ENCODE measurements around the gene OR6S1.
"Not testable (repeated sequence)": the region's sequence is repeated elsewhere in the genome, so short reads cannot be mapped to it uniquely, and the experiment has no call there.

The OR6S1 gene

DNA sequence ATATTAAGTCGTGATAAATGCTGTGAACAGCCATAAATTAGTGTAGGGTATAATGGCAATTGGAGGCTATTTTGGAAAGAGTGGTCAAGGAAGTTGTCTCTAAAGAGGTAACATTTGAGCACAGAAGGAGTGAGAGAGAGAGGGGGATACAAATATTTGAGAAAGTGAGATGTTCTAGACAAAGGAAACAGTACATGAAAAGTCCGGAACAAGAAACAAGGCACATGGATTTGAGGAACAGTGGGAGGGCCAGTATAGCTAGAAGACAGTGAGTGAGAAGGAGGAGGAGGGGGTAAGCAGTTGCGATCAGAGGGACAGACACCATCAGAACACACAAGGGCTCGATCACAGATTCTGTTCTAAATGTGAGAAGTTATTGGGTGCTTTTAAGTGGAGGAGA, 30.2 kb downstream of the OR6S1 start:
- no peak for DNase-seq (ENCODE audit: low read depth in 2 of 3, low spot score in 2 of 3)

DNA sequence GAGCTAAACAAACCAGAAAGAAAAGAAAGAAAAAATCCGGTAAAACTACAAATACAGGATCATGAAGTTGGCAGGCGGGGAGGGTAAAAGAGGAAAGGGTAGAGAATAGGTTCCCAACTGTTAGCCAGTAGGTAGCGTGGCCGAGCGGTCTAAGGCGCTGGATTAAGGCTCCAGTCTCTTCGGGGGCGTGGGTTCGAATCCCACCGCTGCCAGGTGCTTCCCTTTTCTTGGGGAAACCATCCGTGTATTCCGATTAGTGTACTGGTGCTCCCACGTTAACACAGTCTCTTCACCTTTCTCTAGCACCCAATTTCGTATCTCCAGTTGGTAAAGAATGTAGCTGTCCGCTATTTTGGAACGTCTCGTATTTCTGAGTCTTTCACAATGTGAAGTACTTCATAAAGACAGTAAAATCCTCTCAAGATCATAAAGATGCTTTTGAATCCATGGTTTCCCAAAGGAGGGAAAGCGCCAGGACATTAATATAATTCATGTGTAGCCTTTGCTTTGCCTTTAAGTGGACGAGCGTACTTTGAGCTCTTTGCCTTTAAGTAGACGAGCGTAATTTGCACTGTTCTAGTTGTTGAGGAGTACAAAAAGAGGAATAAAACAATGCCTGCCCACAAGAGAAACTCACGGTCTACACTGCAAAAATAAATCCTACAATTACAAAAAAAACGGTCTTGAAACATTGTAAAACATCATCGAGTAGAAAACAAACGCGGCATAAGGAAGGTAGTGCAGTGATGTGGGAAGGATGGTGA, 31.3 kb downstream of the OR6S1 start:
- DNase-seq (ENCODE audit: low read depth in 2 of 3, low spot score in 2 of 3), result peak; percentile 61 to 83 (median 70)

DNA sequence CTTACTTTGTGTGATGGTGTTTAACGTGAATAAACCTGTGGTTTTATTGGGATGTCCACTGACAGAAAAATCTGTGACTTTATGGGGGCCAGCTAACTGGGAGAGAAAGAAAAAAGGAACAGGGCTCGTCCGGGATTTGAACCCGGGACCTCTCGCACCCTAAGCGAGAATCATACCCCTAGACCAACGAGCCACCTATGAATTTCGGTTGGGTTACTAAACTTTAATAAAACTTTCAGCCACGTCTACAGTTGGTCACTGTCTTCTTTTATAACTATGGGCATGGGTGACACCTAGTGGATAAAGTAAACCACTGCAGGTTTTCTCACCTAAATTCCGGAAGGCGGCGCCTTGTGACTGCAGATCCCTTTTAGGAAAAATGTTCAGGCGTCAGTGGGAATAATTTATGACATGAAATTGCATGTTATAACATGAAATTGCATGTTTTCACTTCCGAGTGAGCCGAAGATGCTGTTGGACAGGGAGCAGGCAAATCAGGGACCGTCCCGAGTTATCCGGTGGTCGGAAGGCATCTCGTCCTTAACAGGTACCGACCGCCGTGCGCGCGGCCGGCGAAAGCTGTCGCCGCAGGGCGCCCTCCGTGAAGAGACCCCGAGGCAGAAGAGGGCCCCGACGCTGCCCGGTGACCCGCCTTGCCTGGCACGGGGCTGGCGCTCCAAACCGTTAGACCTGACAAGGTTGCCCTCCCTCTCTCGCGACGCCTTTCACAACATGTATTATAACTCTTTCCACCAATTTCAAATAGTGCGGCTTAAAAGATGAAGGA, 32.1 kb downstream of the OR6S1 start:
- DNase-seq (ENCODE audit: low read depth in 2 of 3, low spot score in 2 of 3), result peak in 1 of 3 experiments; percentile 69

DNA sequence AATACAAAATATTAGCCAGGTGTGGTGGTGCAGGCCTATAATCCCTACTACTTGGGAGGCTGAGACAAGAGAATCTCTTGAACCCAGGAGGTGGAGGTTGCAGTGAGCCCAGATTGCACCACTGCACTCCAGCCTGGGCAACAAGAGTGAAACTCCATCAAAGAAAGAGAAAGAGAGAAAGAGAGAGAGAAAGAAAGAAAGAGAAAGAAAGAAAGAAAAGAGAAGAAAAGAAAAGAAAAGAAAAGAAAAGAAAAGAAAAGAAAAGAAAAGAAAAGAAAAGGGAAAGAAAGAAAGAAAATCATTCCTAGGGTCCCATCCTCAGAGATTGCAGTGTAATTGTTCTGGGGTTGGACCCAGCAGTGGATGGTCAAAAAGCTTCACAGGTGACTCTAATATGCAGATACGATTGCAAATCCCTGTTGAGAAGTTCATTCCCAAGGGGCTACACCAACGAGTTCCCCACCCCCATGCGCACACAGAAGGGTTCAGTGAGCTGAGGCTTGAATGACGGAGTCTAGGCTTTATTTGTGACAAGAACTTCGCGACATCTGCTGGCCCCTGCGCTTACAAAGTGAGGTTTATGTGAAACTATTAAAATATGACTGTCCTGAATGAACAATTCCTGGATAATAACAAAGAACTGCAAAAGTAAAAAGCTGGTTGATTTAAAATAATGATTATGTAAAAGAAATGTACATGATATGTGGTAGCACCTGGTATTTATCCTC, 32.9 kb downstream of the OR6S1 start:
- DNase-seq (ENCODE audit: low read depth in 2 of 3, low spot score in 2 of 3), result no peak

DNA sequence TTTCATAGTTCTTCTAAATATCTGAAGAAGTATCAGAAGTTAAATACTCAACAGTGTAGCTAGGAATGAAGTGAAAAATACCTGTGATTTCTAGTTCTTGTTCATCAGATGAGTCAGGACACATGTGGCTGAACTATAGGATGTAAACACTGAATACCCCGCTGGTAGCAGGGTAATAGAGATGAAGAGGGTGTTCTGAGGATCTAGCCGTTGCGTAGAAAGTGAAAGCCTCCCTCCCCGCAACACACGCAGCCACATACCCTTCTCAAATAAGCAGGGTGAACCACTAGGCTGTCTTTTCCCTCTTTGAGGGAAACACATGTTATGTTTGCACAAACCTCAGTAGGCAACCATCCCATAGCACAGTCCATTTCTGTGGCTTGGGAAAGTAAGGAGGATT, 33.9 kb downstream of the OR6S1 start:
- DNase-seq (ENCODE audit: low read depth in 2 of 3, low spot score in 2 of 3), result no peak

DNA sequence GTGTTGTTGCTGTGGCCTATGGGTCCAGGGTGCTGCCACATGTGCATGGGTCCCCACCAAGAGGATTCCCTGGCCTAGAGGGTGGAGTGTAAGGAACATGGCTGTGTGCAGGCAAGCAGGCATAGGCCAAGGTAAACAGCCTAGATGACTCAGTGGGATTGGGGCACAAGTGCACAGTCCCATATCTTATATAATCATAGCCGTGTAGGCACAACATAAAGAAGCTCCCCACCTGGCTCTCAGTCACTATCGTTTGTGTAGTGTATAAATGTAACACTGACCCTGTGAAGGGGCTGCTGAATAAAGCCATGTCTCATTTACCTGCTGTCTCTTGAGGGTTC, 34.6 kb downstream of the OR6S1 start:
- no peak for DNase-seq (ENCODE audit: low read depth in 2 of 3, low spot score in 2 of 3)

DNA sequence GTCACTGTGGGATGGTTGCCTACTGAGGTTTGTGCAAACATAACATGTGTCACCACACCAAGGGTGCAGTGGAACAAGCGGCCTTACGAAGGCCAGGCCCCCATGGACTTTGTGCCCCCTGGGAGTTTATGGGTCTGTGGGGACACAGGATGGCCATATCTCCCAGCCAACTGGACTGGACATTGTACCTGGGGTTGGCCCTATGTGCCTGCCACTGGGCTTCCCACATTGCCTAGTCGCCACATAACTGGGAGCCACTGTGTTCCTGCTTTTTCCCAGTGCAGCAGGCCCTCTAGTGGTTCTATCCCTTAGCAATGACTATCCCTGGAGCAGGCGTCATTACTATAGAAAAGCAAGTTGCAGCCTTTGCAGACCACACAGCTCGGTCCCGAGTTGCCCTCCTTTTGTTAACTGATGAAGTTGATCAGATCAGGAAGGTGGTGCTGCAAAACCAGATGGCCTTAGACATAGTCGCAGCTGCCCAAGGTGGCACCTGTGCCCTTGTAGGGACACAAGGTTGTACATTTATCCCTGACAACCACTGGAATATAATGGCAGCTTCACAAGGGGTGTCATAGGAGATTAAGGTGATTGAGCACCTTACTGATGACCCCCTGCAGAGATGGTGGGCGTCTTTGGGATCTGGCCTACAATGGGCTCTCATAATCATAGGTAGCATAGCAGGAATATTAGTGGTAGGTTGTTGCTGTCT, 35.1 kb downstream of the OR6S1 start:
- DNase-seq (ENCODE audit: low read depth in 2 of 3, low spot score in 2 of 3), result no peak

DNA sequence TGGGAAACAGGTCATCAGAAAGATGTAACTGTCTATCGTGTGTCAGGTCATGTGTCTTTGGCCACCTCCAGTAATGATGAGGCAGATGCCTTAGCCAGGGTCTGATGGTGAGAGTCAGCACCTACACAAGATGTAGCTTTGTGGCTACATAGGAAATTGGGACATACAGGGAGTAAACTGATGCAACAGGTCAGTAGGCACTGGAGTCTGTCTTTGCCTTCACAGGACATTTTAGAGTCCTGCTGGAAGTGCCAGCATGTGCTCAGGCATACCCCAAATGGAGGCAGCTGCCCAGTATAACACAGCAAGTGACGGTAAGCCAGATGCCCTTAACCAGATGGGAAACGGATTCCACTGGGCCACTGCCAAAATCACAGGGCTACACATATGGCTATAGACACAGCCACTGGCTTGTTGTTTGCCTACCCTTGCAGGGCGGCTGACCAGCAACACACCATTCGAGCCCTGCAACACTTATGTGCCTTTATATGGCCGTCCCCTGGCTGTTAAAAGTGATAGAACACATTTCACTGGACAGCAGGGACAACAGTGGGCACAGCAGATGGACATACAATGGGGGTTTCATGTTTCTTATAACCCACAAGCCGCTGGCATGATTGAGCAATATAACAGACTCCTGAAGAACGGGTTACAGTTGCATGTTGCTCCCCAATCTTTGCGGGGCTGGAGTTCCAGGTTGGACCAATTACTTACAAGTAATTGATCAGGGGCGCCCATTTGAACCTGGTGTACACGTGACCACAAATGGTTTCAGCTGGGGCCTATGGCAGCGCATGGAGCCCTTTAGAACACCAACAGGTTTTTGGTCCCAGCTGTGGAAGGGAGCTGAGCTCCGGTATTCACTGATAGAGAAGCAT, 37.4 kb downstream of the OR6S1 start:
- DNase-seq (ENCODE audit: low read depth in 2 of 3, low spot score in 2 of 3), result no peak

DNA sequence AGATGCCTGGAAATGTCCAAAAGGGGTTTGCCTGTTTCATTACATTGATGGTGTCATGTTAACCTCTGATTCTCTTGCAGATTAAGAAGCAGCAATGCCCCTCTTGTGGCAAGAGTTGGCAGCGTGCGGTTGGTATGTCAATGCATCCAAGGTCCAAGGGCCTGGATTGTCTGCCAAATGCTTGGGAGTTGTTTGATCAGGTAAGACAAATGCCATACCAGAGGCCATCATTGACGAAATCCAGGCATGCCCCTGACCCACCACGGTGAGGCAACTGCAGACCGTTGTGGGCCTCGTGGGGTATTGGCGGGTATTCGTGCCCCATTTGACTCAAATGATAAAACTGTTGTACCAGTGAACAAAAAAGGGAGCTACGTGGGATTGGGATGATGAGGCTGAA, 38.9 kb downstream of the OR6S1 start:
- no peak for DNase-seq (ENCODE audit: low read depth in 2 of 3, low spot score in 2 of 3)

DNA sequence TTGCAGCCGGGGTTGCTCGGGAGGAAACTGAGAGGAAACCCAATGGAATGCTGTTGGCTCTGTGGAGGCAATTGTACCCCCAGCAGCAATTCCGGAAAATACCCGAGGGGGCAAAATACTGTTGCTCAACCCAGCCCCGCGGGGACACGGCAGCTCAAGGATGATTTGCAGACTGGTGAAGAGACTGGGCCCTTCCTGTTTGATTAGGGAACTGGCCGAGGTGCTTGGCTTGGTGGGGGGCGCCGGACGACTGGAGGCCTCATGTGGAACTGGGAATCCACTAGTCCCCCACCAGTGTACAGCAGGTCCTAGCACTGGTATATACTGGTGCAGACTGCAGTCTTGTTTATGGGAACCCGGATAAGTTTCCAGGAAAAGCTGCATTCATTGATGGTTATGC, 40.0 kb downstream of the OR6S1 start:
- no peak for DNase-seq (ENCODE audit: low read depth in 2 of 3, low spot score in 2 of 3)

DNA sequence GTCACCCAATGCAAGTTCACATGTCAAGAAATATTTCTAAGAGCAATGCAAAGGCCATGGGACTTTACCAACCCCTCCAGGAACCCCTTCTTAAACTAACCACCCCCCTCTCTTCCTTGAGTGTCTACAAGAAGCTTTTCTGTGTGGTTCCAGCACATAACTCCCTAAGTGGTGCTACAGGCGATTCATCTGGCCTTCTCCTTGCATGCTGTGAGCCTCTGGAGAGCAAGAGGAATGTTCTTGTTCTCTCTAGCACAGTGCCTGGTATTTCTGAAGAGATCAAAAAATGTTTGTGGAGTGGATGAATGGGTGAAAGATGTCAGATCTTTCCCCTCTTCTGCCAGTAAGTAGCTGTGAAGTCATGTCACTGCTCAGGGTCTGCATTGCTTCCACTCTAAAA, 44.4 kb downstream of the OR6S1 start:
- DNase-seq (ENCODE audit: low read depth in 2 of 3, low spot score in 2 of 3), result no peak

DNA sequence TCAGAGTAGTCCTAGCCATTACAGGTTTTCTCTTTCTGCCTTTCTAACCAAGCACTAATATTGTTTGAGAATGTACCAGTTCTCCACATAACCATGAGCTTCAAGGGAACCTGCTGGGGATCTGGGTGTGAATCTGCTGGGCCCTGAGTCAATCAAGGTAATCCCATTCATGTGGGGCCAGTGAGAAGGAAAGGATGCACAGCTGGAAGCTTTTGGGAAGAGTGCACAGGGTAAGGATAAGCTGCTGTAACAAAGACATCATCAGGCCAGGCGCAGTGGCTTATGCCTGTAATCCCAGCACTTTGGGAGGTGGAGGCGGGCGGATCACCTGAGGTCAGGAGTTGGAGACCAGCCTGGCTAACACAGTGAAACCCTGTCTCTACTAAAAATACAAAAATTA, 45.8 kb downstream of the OR6S1 start:
- not testable (repeated sequence) for DNase-seq (ENCODE audit: low read depth in 2 of 3, low spot score in 2 of 3)

DNA sequence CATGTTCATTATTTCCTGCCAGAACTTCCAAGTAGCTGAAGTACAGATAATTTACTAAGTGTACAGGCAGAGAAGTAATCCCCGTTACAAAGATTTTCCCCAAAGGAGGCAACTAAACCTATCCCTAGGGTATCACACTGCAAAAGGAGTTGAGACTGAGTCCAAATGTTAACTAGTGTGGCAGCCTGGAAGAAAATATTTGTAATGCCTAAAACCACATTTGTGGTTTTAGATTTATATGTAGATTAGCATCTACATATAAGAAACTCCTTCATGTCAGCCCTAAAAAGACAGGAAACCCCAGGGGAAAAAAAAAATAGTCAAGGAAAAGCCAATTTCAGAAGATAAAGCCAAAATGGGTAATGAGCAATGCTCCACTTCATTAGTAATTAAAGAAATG, 48.9 kb downstream of the OR6S1 start:
- no peak for DNase-seq (ENCODE audit: low read depth in 2 of 3, low spot score in 2 of 3)

DNA sequence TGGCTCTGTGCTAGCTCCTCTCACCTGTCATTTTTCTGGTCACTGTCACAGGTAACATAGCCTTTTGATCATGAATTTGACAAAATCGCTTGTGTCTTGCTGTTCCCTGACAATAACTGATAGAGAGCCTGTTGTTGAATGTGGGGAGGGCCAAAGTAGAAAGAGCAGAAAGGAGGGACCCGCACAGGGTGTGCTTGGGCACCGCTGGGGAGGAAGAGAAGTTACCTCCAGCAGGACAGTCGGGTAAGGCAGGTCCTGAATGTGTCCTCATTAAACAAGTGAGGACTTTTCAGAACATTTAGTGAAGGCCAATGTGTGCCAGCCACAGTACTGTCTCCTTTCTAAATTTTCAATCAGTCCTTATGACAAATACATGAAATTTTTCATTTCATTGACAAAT, 50.3 kb downstream of the OR6S1 start, which contains the start of gene RNASE12:
Gene RNASE12, minus strand, starts transcription at position 142 of the 400 bp plus-strand sequence. CDS start 653 bp downstream, outside the sequence.
- no peak for DNase-seq (ENCODE audit: low read depth in 2 of 3, low spot score in 2 of 3)
